ENCODE results near the gene CCDC92. TPM values are rescaled to one million over a fixed set of nuclear protein-coding genes. Genes with fewer than 3 reads are reported as not detected.

The CCDC92 gene
- total and polyA plus RNA-seq, 2 donors (not counting 3 experiments of a cell fraction or from before 2014, with no cell fraction given) = 41.2 to 41.6 TPM

- Histone ChIP-seq H3K27ac (ENCODE audit: insufficient read depth, low read depth, low read length) (no peak overlapping the region), H4K20me1 (replicated peaks; ENCODE audit: control insufficient read depth, extremely low read depth, insufficient read depth, low read length) (no peaks in the 10 kb centered on the region), H3K4me2 (ENCODE audit: insufficient read depth, low read length) (no peak overlapping the region), H3K4me1 (ENCODE audit: control insufficient read depth, extremely low read depth, insufficient read depth, low read length) (no peaks in the 10 kb centered on the region), H3K27me3 (ENCODE audit: control insufficient read depth in 2 of 2, insufficient read depth in 2 of 2, low read length in 2 of 2) (no peaks in the 10 kb centered on the region), H3K9me3 (replicated peaks; ENCODE audit: control insufficient read depth, insufficient read depth, low read length) (no peaks in the 10 kb centered on the region), H3K79me2 (ENCODE audit: control insufficient read depth, insufficient read depth, low read length) (no peaks in the 10 kb centered on the region), H3K36me3 (ENCODE audit: control insufficient read depth in 2 of 2, extremely low read depth in 1 of 2, insufficient read depth in 2 of 2, low read length in 2 of 2) (peaks cover 0 to 2% of the 10 kb centered on the region in 2 experiments), H3K4me3 (replicated peaks in 1 of 3; ENCODE audit: insufficient read depth in 1 of 3, low read depth in 1 of 3, low read length in 3 of 3) (no peak overlapping the region), H2AFZ (ENCODE audit: low read depth, low read length) (no peak overlapping the region), H3K9ac (replicated peaks; ENCODE audit: extremely low read depth, insufficient read depth, low read length) (no peak overlapping the region), H3K9me1 (replicated peaks; ENCODE audit: control insufficient read depth, extremely low read depth, insufficient read depth, low read length) (no peaks in the 10 kb centered on the region)
- ChIA-PET POLR2A (no interaction called here), CTCF (interaction anchor here (0.5 to 1.5 kb wide), 4 partner anchors 10 to 92 kb away, joined by 3 to 5 read pairs (median 3); no protein-coding TSS in a partner anchor)
- DNase-seq (ENCODE audit: low read depth, low spot score) = no peak
- intact Hi-C loops (cut with micrococcal nuclease) (no loop called here), dilution Hi-C loops (cut with MboI; ENCODE audit: extremely low pct_ligation_motif_present, low sequenced_read_pairs) (no loop called here)
- TF ChIP-seq CTCF (IDR thresholded peaks at IDR 0.05; ENCODE audit: extremely low read depth in 1 of 2, insufficient read depth in 1 of 2, low read depth in 1 of 2, low read length in 2 of 2) = no peak
- BruUV-seq (replicated peaks) = no TSS peak
- FAIRE-seq = no peak
Observed at GRCh38 chr12:123961585-123962345, 10.9 kb downstream of the CCDC92 start.

- ChIA-PET POLR2A (no interaction called here), CTCF (interaction anchor here (1.5 to 1.8 kb wide), 2 partner anchors 55 kb away, joined by 4 to 5 read pairs; no protein-coding TSS in a partner anchor)
- no peak overlapping the region for H3K9ac ChIP-seq (replicated peaks; ENCODE audit: extremely low read depth, insufficient read depth, low read length)
- no peak for TF ChIP-seq GATA2 (IDR thresholded peaks at IDR 0.05; ENCODE audit: insufficient read depth, insufficient read length, low read depth, low read length)
- H3K36me3 ChIP-seq (ENCODE audit: control insufficient read depth in 2 of 2, extremely low read depth in 1 of 2, insufficient read depth in 2 of 2, low read length in 2 of 2) = peaks cover 0 to 2% of the 10 kb centered on the region in 2 experiments
- no peaks in the 10 kb centered on the region for H3K27me3 ChIP-seq (ENCODE audit: control insufficient read depth in 2 of 2, insufficient read depth in 2 of 2, low read length in 2 of 2)
- no TSS peak for BruUV-seq (replicated peaks)
- no peaks in the 10 kb centered on the region for H3K4me1 ChIP-seq (ENCODE audit: control insufficient read depth, extremely low read depth, insufficient read depth, low read length)
- H2AFZ ChIP-seq (ENCODE audit: low read depth, low read length) = no peak overlapping the region
- H3K4me2 ChIP-seq (ENCODE audit: insufficient read depth, low read length) = no peak overlapping the region
- dilution Hi-C loops (cut with MboI; ENCODE audit: extremely low pct_ligation_motif_present, low sequenced_read_pairs) = no loop called here
- FAIRE-seq = no peak
- intact Hi-C loops (cut with micrococcal nuclease) = no loop called here
- DNase-seq (ENCODE audit: low read depth, low spot score) = no peak
- no peaks in the 10 kb centered on the region for H3K9me1 ChIP-seq (replicated peaks; ENCODE audit: control insufficient read depth, extremely low read depth, insufficient read depth, low read length)
- H3K79me2 ChIP-seq (ENCODE audit: control insufficient read depth, insufficient read depth, low read length) = no peaks in the 10 kb centered on the region
- no peaks in the 10 kb centered on the region for H3K9me3 ChIP-seq (replicated peaks; ENCODE audit: control insufficient read depth, insufficient read depth, low read length)
- no peaks in the 10 kb centered on the region for H4K20me1 ChIP-seq (replicated peaks; ENCODE audit: control insufficient read depth, extremely low read depth, insufficient read depth, low read length)
- H3K4me3 ChIP-seq (replicated peaks in 1 of 3; ENCODE audit: insufficient read depth in 1 of 3, low read depth in 1 of 3, low read length in 3 of 3) = no peak overlapping the region
- H3K27ac ChIP-seq (ENCODE audit: insufficient read depth, low read depth, low read length) = no peak overlapping the region
Observed at GRCh38 chr12:123960856-123961255, 11.8 kb downstream of the CCDC92 start.
